ENCODE results near the gene PDS5A.
"Not testable (repeated sequence)": the region's sequence is repeated elsewhere in the genome, so short reads cannot be mapped to it uniquely, and the experiment has no call there.

The PDS5A gene

DNA sequence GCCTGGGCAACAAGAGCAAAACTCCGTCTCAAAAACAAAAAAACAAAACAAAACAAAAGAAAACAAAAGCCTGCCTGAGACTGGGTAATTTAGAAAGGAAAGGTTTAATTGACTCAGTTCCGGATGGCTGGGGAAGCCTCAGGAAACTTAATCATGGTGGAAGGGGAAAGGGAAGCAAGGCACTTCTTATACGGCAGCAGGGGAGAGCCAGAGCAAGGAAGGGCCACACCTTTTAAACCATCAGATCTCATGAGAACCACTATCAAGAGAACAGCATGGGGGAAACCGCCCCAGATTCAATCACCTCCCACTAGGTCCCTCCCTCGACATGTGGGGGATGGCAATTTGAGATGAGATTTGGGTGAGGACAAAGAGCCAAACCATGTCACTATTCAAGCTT, 157.5 kb downstream of the PDS5A start:
- Mint-ChIP-seq H3K9me3 (no peaks in the 10 kb centered on the region), H3K27ac (no peak overlapping the region), H3K36me3 (ENCODE audit: low read depth) (peaks cover 20% of the 10 kb centered on the region), H3K4me3 (no peak overlapping the region), H3K27me3 (ENCODE audit: low read depth) (no peaks in the 10 kb centered on the region), H3K4me1 (ENCODE audit: low read depth) (peaks cover 2% of the 10 kb centered on the region)
- DNase-seq (ENCODE audit: low spot score), result no peak

DNA sequence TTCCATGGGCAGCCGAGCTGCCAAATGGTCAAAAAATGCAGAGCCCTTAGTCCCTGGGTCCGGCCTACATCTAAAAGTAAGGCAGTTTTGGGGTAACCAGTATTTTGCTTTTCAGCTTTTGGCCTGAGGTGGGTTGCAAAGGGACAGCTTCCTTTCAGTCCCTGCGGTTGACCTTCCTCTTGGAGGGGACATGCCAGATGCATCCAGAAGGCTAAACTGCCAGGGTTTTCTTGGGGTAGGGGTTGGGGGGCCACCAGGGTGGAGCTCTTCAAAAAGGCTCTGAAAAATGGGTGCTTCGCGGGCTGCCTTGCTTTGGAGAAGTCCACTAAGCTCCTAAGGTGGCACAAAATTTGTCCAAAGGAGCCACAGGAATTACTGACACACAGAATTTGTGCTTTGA, 159.1 kb downstream of the PDS5A start:
- Mint-ChIP-seq H3K4me1 (ENCODE audit: low read depth) (no peaks in the 10 kb centered on the region), H3K36me3 (ENCODE audit: low read depth) (peaks cover 10% of the 10 kb centered on the region), H3K27ac (no peak overlapping the region), H3K9me3 (no peaks in the 10 kb centered on the region), H3K4me3 (no peak overlapping the region), H3K27me3 (ENCODE audit: low read depth) (no peaks in the 10 kb centered on the region)
- no peak for DNase-seq (ENCODE audit: low spot score)

GRCh38 chr4:39814403-39815185, 163.1 kb downstream of the PDS5A start:
- Mint-ChIP-seq H3K36me3 (ENCODE audit: low read depth) (peaks cover 2% of the 10 kb centered on the region), H3K4me1 (ENCODE audit: low read depth) (peaks cover 3% of the 10 kb centered on the region), H3K9me3 (peaks cover 10% of the 10 kb centered on the region), H3K27me3 (ENCODE audit: low read depth) (peaks cover 3% of the 10 kb centered on the region), H3K4me3 (no peak overlapping the region), H3K27ac (peak overlapping the region; percentile 79)
- DNase-seq (ENCODE audit: low spot score), result no peak

DNA sequence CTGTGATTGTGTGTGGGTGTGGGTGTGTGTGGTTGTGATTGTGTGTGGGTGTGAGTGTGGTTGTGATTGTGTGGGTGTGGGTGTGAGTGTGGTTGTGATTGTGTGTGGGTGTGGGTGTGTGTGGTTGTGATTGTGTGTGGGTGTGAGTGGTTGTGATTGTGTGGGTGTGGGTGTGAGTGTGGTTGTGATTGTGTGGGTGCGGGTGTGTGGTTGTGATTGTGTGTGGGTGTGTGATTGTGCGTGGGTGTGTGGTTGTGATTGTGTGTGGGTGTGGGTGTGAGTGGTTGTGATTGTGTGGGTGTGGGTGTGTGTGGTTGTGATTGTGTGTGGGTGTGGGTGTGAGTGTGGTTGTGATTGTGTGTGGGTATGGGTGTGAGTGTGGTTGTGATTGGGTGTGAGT, 163.9 kb downstream of the PDS5A start:
- DNase-seq (ENCODE audit: low spot score); H3K4me1 Mint-ChIP-seq (ENCODE audit: low read depth); H3K4me3 Mint-ChIP-seq; H3K36me3 Mint-ChIP-seq (ENCODE audit: low read depth); H3K27me3 Mint-ChIP-seq (ENCODE audit: low read depth): not testable (repeated sequence)
- Mint-ChIP-seq H3K9me3 (peaks cover 10% of the 10 kb centered on the region), H3K27ac (peak overlapping the region; percentile 79)

GRCh38 chr4:39813033-39813432, 164.7 kb downstream of the PDS5A start:
- DNase-seq (ENCODE audit: low spot score); H3K27me3 Mint-ChIP-seq (ENCODE audit: low read depth); H3K4me3 Mint-ChIP-seq; H3K4me1 Mint-ChIP-seq (ENCODE audit: low read depth); H3K27ac Mint-ChIP-seq; H3K36me3 Mint-ChIP-seq (ENCODE audit: low read depth): not testable (repeated sequence)
- H3K9me3 Mint-ChIP-seq, result peaks cover 10% of the 10 kb centered on the region

GRCh38 chr4:39812500-39812899, 165.2 kb downstream of the PDS5A start:
- peaks cover 3% of the 10 kb centered on the region for H3K27me3 Mint-ChIP-seq (ENCODE audit: low read depth)
- H3K4me1 Mint-ChIP-seq (ENCODE audit: low read depth), result peaks cover 3% of the 10 kb centered on the region
- peaks cover 10% of the 10 kb centered on the region for H3K9me3 Mint-ChIP-seq
- peaks cover 2% of the 10 kb centered on the region for H3K36me3 Mint-ChIP-seq (ENCODE audit: low read depth)
- no peak overlapping the region for H3K4me3 Mint-ChIP-seq
- H3K27ac Mint-ChIP-seq, result peak overlapping the region; percentile 80
- DNase-seq (ENCODE audit: low spot score), result no peak

GRCh38 chr4:39808231-39808749, 169.4 kb downstream of the PDS5A start:
- H3K9me3 Mint-ChIP-seq, result peaks cover 10% of the 10 kb centered on the region

GRCh38 chr4:39802005-39802404, 175.7 kb downstream of the PDS5A start:
- Mint-ChIP-seq H3K27me3 (ENCODE audit: low read depth) (no peaks in the 10 kb centered on the region), H3K4me3 (no peak overlapping the region), H3K9me3 (no peaks in the 10 kb centered on the region), H3K4me1 (ENCODE audit: low read depth) (no peaks in the 10 kb centered on the region), H3K36me3 (ENCODE audit: low read depth) (no peaks in the 10 kb centered on the region), H3K27ac (no peak overlapping the region)
- no peak for DNase-seq (ENCODE audit: low spot score)

More at GRCh38 chr4:39808231-39808749, 169.4 kb downstream of the PDS5A start:
- Mint-ChIP-seq H3K27ac (no peak overlapping the region), H3K4me1 (ENCODE audit: low read depth) (peaks cover 3% of the 10 kb centered on the region), H3K4me3 (no peak overlapping the region), H3K36me3 (ENCODE audit: low read depth) (peaks cover 2% of the 10 kb centered on the region), H3K27me3 (ENCODE audit: low read depth) (peaks cover 3% of the 10 kb centered on the region)
- DNase-seq (ENCODE audit: low spot score), result no peak

DNA sequence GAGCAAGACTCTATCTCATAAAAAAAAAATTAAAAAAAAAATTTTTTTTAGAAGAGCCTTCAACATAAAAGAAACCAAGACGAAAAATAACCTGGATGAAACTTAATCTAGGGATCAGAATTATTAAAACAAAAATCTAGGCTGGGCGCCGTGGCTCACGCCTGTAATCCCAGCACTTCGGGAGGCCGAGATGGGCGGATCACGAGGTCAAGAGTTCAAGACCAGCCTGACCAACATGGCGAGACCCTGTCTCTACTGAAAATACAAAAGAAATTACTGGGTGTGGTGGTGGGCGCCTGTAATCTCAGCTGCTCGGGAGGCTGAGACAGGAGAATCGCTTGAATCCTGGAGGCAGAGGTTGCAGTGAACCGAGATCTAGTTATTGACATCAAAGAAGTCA, 184.7 kb downstream of the PDS5A start:
- H3K9me3 Mint-ChIP-seq; H3K36me3 Mint-ChIP-seq (ENCODE audit: low read depth); H3K4me1 Mint-ChIP-seq (ENCODE audit: low read depth); H3K4me3 Mint-ChIP-seq; H3K27me3 Mint-ChIP-seq (ENCODE audit: low read depth); H3K27ac Mint-ChIP-seq; DNase-seq (ENCODE audit: low spot score): not testable (repeated sequence)

GRCh38 chr4:39792529-39792928, 185.2 kb downstream of the PDS5A start:
- Mint-ChIP-seq H3K36me3 (ENCODE audit: low read depth) (no peaks in the 10 kb centered on the region), H3K27me3 (ENCODE audit: low read depth) (no peaks in the 10 kb centered on the region), H3K27ac (no peak overlapping the region), H3K4me3 (no peak overlapping the region), H3K9me3 (no peaks in the 10 kb centered on the region), H3K4me1 (ENCODE audit: low read depth) (no peaks in the 10 kb centered on the region)
- DNase-seq (ENCODE audit: low spot score), result no peak

GRCh38 chr4:39792128-39792527, 185.6 kb downstream of the PDS5A start:
- no peaks in the 10 kb centered on the region for H3K9me3 Mint-ChIP-seq
- no peaks in the 10 kb centered on the region for H3K36me3 Mint-ChIP-seq (ENCODE audit: low read depth)
- no peak for DNase-seq (ENCODE audit: low spot score)
- H3K4me3 Mint-ChIP-seq, result no peak overlapping the region
- no peak overlapping the region for H3K27ac Mint-ChIP-seq
- H3K4me1 Mint-ChIP-seq (ENCODE audit: low read depth), result no peaks in the 10 kb centered on the region
- no peaks in the 10 kb centered on the region for H3K27me3 Mint-ChIP-seq (ENCODE audit: low read depth)

DNA sequence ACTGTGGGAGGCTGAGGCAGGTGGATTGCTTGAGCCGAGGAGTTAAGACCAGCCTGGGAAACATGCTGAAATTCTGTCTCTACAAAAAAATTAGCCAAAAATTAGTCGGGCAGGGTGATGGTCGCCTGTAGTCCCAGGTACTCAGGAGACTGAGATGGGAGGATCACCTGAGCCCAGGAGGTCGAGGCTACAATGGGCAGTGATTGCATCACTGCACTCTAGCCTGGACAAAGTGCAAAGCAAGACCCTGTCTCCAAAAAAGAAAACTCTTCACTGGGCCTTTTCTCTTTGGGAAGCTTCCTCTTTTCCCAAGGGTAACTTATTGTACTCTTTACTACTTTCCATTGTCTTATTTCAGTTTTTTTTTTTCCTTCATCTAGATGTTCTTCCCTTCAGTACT, 190.9 kb downstream of the PDS5A start:
- H3K27ac Mint-ChIP-seq, result no peak overlapping the region
- H3K4me3 Mint-ChIP-seq, result no peak overlapping the region
- H3K4me1 Mint-ChIP-seq (ENCODE audit: low read depth), result no peaks in the 10 kb centered on the region
- H3K27me3 Mint-ChIP-seq (ENCODE audit: low read depth), result no peaks in the 10 kb centered on the region
- H3K36me3 Mint-ChIP-seq (ENCODE audit: low read depth), result no peaks in the 10 kb centered on the region
- H3K9me3 Mint-ChIP-seq, result no peaks in the 10 kb centered on the region
- no peak for DNase-seq (ENCODE audit: low spot score)

- DNase-seq (ENCODE audit: low spot score), result no peak
- Mint-ChIP-seq H3K27ac (no peak overlapping the region), H3K4me3 (no peak overlapping the region), H3K9me3 (no peaks in the 10 kb centered on the region), H3K27me3 (ENCODE audit: low read depth) (no peaks in the 10 kb centered on the region), H3K36me3 (ENCODE audit: low read depth) (peaks cover 5% of the 10 kb centered on the region), H3K4me1 (ENCODE audit: low read depth) (no peaks in the 10 kb centered on the region)
Measured at GRCh38 chr4:39785083-39785482, 192.6 kb downstream of the PDS5A start.

DNA sequence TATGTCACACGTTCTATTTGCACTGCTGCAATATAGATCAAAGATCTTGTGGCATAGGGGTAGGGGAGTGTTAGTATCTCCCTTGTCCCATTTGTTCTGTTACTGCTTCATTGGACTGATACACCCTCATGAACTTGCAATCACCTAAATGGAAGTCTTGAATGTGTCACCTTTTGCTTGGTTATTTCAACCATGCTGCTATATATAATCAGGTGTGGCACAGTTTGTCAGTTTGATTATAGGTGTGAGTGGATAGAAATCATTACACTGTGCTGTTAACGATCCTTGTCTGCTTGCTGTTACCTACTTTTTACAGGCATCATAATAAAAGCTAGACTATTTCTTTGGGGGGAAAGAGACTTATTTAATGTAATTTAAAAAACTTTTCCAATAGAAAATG, 195.7 kb downstream of the PDS5A start:
- not testable (repeated sequence) for H3K27me3 Mint-ChIP-seq (ENCODE audit: low read depth); H3K4me3 Mint-ChIP-seq; DNase-seq (ENCODE audit: low spot score); H3K4me1 Mint-ChIP-seq (ENCODE audit: low read depth); H3K27ac Mint-ChIP-seq; H3K9me3 Mint-ChIP-seq
- H3K36me3 Mint-ChIP-seq (ENCODE audit: low read depth), result peaks cover 18% of the 10 kb centered on the region
